Hepatocyte (in vitro differentiated cells): ENCODE measurements around the gene ETV7. TPM values are rescaled to one million over a fixed set of nuclear protein-coding genes. Genes with fewer than 3 reads are reported as not detected.

Experiments
- DNase-seq: peaks from one replicate; pipeline ENCODE4 v3.0.0-alpha.2; 2016; ENCODE audit warnings: low spot score
- H2AFZ ChIP-seq: fragments of 200-600 bp; sonication (generic); 2 replicates; pipeline ENCODE4 v1.6.0; 2016; ENCODE audit warnings: antibody characterized with exemption, mild to moderate bottlenecking
- H3K27ac ChIP-seq: fragments of 200-600 bp; sonication (generic); 2 replicates; pipeline ENCODE4 v1.5.1; 2016; ENCODE audit warnings: mild to moderate bottlenecking
- H3K27me3 ChIP-seq: fragments of 200-600 bp; sonication (generic); 2 replicates; pipeline ENCODE4 v1.6.1; 2016
- H3K36me3 ChIP-seq: fragments of 200-600 bp; sonication (generic); replicated peaks from 2 replicates; pipeline ENCODE4 v1.5.1; 2016; ENCODE audit warnings: low read depth; ENCODE audit not compliant: insufficient read depth
- H3K4me1 ChIP-seq: fragments of 200-600 bp; sonication (generic); 2 replicates; pipeline ENCODE4 v1.5.1; 2016; ENCODE audit warnings: mild to moderate bottlenecking, moderate library complexity; ENCODE audit not compliant: insufficient read depth
- H3K4me2 ChIP-seq: fragments of 200-600 bp; sonication (generic); 2 replicates; pipeline ENCODE4 v1.6.0; 2016
- H3K4me3 ChIP-seq: fragments of 200-600 bp; sonication (generic); 2 replicates; pipeline ENCODE4 v1.5.1; 2016; ENCODE audit warnings: mild to moderate bottlenecking
- H3K79me2 ChIP-seq: fragments of 200-600 bp; sonication (generic); 2 replicates; pipeline ENCODE4 v1.6.0; 2017; ENCODE audit warnings: mild to moderate bottlenecking
- H3K9me2 ChIP-seq: fragments of 200-600 bp; sonication (generic); replicated peaks from 2 replicates; pipeline ENCODE4 v1.6.0; 2017; ENCODE audit warnings: mild to moderate bottlenecking; ENCODE audit not compliant: insufficient read depth
- H3K9me3 ChIP-seq: fragments of 200-600 bp; sonication (generic); 2 replicates; pipeline ENCODE4 v1.5.1; 2016; ENCODE audit warnings: low read depth, mild to moderate bottlenecking
- H4K20me1 ChIP-seq: fragments of 200-600 bp; sonication (generic); 2 replicates; pipeline ENCODE4 v1.6.0; 2016; ENCODE audit warnings: mild to moderate bottlenecking; ENCODE audit not compliant: insufficient read depth, poor library complexity, severe bottlenecking
- CTCF ChIP-seq: fragments of 200-600 bp; sonication (generic); IDR thresholded peaks from 2 replicates; pipeline ENCODE4 v1.5.1; 2016; ENCODE audit warnings: antibody characterized with exemption, mild to moderate bottlenecking; ENCODE audit not compliant: poor library complexity
- EZH2 ChIP-seq: fragments of 200-600 bp; sonication (generic); IDR thresholded peaks from 2 replicates; pipeline ENCODE4 v1.6.1; 2016; ENCODE audit warnings: antibody characterized with exemption, mild to moderate bottlenecking, borderline replicate concordance
- EZH2phosphoT487 ChIP-seq: fragments of 200-600 bp; sonication (generic); IDR thresholded peaks from one replicate; pipeline ENCODE4 v1.6.1; 2018; ENCODE audit warnings: antibody characterized with exemption, mild to moderate bottlenecking, low read depth, moderate library complexity; ENCODE audit not compliant: unreplicated experiment, severe bottlenecking
- WGBS: methylation state at CpG from one replicate; pipeline ENCODE4 v1.1.6; 2016; ENCODE audit warnings: low lambda C conversion rate; ENCODE audit errors: missing lambda C conversion rate; 5-methylcytosine and 5-hydroxymethylcytosine counted together
- polyA plus RNA-seq: library from polyadenylated mRNA; unstranded; fragments of >200 nt; fragmentation: Nextera tagmentation; extraction: Ambion mirVana; gene quantifications from 2 replicates; pipeline ENCODE4 v1.2.1, GENCODE V29; 2016
- total RNA-seq: library from RNA; depleted of rRNA; stranded (reverse); fragments of >200 nt; gene quantifications from 2 replicates; pipeline ENCODE4 v1.2.3, GENCODE V29; 2014

The ETV7 gene
- total and polyA plus RNA-seq, 2 experiments from 2014 or later = 1.2 TPM

GRCh38 chr6:36423101-36423824 is 35.8 kb upstream of the ETV7 start:
- Histone ChIP-seq H3K4me3 (peak overlapping the region; percentile 20), H3K27ac (peak overlapping the region; percentile 78), H3K4me2 (peak overlapping the region; percentile 81), H3K9me3 (no peaks in the 10 kb centered on the region), H3K9me2 (no peaks in the 10 kb centered on the region), H3K27me3 (no peaks in the 10 kb centered on the region), H2AFZ (peak overlapping the region; percentile 88), H3K79me2 (no peaks in the 10 kb centered on the region), H3K4me1 (no peaks in the 10 kb centered on the region), H4K20me1 (no peaks in the 10 kb centered on the region), H3K36me3 (no peaks in the 10 kb centered on the region)
- TF ChIP-seq EZH2phosphoT487 (no peak), CTCF (peak; percentile 79), EZH2 (no peak)
- DNase-seq = peak; percentile 100
- WGBS = 1% methylated on average over 51 of the region's 51 CpGs

GRCh38 chr6:36422714-36423100 is 35.2 kb upstream of the ETV7 start:
- Histone ChIP-seq H3K4me2 (peak overlapping the region; percentile 74), H4K20me1 (no peaks in the 10 kb centered on the region), H3K27ac (peak overlapping the region; percentile 78), H3K4me1 (no peaks in the 10 kb centered on the region), H3K9me2 (no peaks in the 10 kb centered on the region), H3K9me3 (no peaks in the 10 kb centered on the region), H3K4me3 (peak overlapping the region; percentile 2), H3K79me2 (no peaks in the 10 kb centered on the region), H3K36me3 (no peaks in the 10 kb centered on the region), H2AFZ (peak overlapping the region; percentile 77), H3K27me3 (no peaks in the 10 kb centered on the region)
- DNase-seq = no peak
- 42% methylated on average over 4 of the region's 4 CpGs for WGBS
- TF ChIP-seq CTCF (no peak), EZH2 (no peak), EZH2phosphoT487 (no peak)

- Histone ChIP-seq H3K9me2 (no peaks in the 10 kb centered on the region), H3K4me3 (no peak overlapping the region), H3K4me2 (no peak overlapping the region), H2AFZ (no peak overlapping the region), H3K9me3 (no peaks in the 10 kb centered on the region), H3K79me2 (no peaks in the 10 kb centered on the region), H3K27ac (no peak overlapping the region), H3K4me1 (no peaks in the 10 kb centered on the region), H3K27me3 (no peaks in the 10 kb centered on the region), H3K36me3 (no peaks in the 10 kb centered on the region), H4K20me1 (no peaks in the 10 kb centered on the region)
- TF ChIP-seq EZH2phosphoT487 = no peak
- 77% methylated on average over 1 of the region's 1 CpG for WGBS
- no peak for DNase-seq
Measured at GRCh38 chr6:36419310-36419709, 31.8 kb upstream of the ETV7 start.

- Histone ChIP-seq H3K79me2 (no peaks in the 10 kb centered on the region), H3K4me1 (no peaks in the 10 kb centered on the region), H3K4me3 (no peak overlapping the region), H3K9me2 (no peaks in the 10 kb centered on the region), H3K27ac (no peak overlapping the region), H4K20me1 (no peaks in the 10 kb centered on the region), H3K36me3 (no peaks in the 10 kb centered on the region), H3K9me3 (no peaks in the 10 kb centered on the region), H3K27me3 (no peaks in the 10 kb centered on the region), H2AFZ (no peak overlapping the region), H3K4me2 (no peak overlapping the region)
- no peak for DNase-seq
- 46% methylated on average over 3 of the region's 3 CpGs for WGBS
- TF ChIP-seq EZH2phosphoT487 (no peak), EZH2 (no peak), CTCF (no peak)
Measured at GRCh38 chr6:36418558-36418957, 31.1 kb upstream of the ETV7 start.
